ENCODE results near the gene NKAPL. TPM values are rescaled to one million over a fixed set of nuclear protein-coding genes. Genes with fewer than 3 reads are reported as not detected.

Gene NKAPL
- total and polyA plus RNA-seq, 2 of the 13 experiments (the other 11 are each of a cell fraction or from before 2014, with no cell fraction given) = not detected

DNA sequence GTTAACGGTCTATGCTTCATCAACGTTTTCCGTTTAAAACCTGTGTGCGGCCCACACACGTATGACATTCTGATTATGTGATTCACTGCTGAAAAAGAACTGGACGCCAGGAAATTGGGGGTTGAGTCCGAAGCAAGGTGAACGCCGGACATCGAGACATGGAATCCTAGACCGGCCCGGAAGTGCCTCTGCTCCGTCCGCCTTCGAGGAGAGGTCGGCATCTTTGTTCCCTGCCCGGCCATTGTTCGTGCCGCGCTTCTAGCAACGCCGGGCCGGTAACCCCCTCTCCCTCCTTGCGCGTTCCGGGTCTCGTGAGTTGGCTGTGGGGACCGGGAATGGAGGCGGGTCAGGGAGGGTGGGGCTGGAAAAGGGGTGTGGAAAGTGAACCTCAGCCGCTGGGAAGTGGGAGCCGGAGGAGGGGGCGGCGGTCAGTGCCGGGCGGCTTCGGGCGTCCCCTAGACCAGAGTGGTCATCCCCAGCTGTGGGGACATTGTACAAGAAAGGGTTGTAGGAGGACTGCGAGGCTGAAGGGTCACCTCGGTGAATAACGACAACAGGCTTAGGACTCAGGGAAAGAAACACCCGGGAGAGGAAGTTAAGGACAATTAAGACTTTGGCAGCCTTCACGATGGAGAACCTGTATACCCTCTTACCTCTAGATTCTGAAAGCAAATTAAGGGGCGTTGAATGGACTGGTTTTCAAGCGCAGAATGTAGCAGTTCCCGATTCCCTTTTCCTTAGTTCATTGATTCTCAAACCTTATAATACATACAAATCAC is 33.9 kb upstream of the NKAPL start, which contains the start of gene ZSCAN9 (continued):
- TF ChIP-seq, protein P1, sequence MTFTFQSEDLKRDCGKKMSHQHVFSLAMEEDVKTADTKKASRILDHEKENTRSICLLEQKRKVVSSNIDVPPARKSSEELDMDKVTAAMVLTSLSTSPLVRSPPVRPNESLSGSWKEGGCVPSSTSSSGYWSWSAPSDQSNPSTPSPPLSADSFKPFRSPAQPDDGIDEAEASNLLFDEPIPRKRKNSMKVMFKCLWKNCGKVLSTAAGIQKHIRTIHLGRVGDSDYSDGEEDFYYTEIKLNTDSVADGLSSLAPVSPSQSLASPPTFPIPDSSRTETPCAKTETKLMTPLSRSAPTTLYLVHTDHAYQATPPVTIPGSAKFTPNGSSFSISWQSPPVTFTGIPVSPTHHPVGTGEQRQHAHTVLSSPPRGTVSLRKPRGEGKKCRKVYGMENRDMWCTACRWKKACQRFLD (CRISPR knock-in tag; IDR thresholded peaks at IDR 0.05; ENCODE audit: borderline replicate concordance) = 0 out of 2 replicates have a peak, but pooled peaks have one; percentile 75
- TF ChIP-seq TAF15 (IDR thresholded peaks at IDR 0.05; ENCODE audit: low read depth, low read length, poor library complexity, severe bottlenecking) (peak; percentile 63), SYNCRIP (IDR thresholded peaks at IDR 0.05; ENCODE audit: insufficient read depth, low read depth, low read length) (no peak), NFYC (CRISPR knock-in tag; IDR thresholded peaks at IDR 0.05) (0 out of 2 replicates have a peak, but pooled peaks have one; percentile 19), KAT7 (CRISPR knock-in tag; IDR thresholded peaks at IDR 0.05; ENCODE audit: borderline replicate concordance) (peak; percentile 98), NFKBIZ (CRISPR knock-in tag; IDR thresholded peaks at IDR 0.05) (peak; percentile 92), JUND (CRISPR knock-in tag; IDR thresholded peaks at IDR 0.05) (peak; percentile 49; the same call in 1 of the 2 replicates), ZNF230 (CRISPR knock-in tag; IDR thresholded peaks at IDR 0.05) (peak; percentile 90), PPARG (CRISPR knock-in tag; conservative IDR thresholded peaks at IDR 0.05) (0 out of 2 replicates have a peak, but pooled peaks have one; percentile 20), CBX5 (CRISPR knock-in tag; IDR thresholded peaks at IDR 0.05; ENCODE audit: borderline replicate concordance) (peak; percentile 95), ZNF550 (CRISPR knock-in tag; IDR thresholded peaks at IDR 0.05; ENCODE audit: borderline replicate concordance) (no peak), NPAS2 (CRISPR knock-in tag; IDR thresholded peaks at IDR 0.05; ENCODE audit: borderline replicate concordance) (no peak)
- TF ChIP-seq, protein P2, sequence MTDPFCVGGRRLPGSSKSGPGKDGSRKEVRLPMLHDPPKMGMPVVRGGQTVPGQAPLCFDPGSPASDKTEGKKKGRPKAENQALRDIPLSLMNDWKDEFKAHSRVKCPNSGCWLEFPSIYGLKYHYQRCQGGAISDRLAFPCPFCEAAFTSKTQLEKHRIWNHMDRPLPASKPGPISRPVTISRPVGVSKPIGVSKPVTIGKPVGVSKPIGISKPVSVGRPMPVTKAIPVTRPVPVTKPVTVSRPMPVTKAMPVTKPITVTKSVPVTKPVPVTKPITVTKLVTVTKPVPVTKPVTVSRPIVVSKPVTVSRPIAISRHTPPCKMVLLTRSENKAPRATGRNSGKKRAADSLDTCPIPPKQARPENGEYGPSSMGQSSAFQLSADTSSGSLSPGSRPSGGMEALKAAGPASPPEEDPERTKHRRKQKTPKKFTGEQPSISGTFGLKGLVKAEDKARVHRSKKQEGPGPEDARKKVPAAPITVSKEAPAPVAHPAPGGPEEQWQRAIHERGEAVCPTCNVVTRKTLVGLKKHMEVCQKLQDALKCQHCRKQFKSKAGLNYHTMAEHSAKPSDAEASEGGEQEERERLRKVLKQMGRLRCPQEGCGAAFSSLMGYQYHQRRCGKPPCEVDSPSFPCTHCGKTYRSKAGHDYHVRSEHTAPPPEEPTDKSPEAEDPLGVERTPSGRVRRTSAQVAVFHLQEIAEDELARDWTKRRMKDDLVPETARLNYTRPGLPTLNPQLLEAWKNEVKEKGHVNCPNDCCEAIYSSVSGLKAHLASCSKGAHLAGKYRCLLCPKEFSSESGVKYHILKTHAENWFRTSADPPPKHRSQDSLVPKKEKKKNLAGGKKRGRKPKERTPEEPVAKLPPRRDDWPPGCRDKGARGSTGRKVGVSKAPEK (CRISPR knock-in tag; IDR thresholded peaks at IDR 0.05; ENCODE audit: borderline replicate concordance) = no peak
- TF ChIP-seq, protein P3, sequence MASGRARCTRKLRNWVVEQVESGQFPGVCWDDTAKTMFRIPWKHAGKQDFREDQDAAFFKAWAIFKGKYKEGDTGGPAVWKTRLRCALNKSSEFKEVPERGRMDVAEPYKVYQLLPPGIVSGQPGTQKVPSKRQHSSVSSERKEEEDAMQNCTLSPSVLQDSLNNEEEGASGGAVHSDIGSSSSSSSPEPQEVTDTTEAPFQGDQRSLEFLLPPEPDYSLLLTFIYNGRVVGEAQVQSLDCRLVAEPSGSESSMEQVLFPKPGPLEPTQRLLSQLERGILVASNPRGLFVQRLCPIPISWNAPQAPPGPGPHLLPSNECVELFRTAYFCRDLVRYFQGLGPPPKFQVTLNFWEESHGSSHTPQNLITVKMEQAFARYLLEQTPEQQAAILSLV (CRISPR knock-in tag; IDR thresholded peaks at IDR 0.05; ENCODE audit: borderline replicate concordance) = peak; percentile 67; the same call in 1 of the 2 replicates
- TF ChIP-seq, protein P4, sequence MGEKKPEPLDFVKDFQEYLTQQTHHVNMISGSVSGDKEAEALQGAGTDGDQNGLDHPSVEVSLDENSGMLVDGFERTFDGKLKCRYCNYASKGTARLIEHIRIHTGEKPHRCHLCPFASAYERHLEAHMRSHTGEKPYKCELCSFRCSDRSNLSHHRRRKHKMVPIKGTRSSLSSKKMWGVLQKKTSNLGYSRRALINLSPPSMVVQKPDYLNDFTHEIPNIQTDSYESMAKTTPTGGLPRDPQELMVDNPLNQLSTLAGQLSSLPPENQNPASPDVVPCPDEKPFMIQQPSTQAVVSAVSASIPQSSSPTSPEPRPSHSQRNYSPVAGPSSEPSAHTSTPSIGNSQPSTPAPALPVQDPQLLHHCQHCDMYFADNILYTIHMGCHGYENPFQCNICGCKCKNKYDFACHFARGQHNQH (CRISPR knock-in tag; IDR thresholded peaks at IDR 0.05) = peak; percentile 99
- TF ChIP-seq, protein P5, sequence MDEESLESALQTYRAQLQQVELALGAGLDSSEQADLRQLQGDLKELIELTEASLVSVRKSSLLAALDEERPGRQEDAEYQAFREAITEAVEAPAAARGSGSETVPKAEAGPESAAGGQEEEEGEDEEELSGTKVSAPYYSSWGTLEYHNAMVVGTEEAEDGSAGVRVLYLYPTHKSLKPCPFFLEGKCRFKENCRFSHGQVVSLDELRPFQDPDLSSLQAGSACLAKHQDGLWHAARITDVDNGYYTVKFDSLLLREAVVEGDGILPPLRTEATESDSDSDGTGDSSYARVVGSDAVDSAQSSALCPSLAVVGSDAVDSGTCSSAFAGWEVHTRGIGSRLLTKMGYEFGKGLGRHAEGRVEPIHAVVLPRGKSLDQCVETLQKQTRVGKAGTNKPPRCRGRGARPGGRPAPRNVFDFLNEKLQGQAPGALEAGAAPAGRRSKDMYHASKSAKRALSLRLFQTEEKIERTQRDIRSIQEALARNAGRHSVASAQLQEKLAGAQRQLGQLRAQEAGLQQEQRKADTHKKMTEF (CRISPR knock-in tag; IDR thresholded peaks at IDR 0.05) = peak; percentile 89
- TF ChIP-seq, protein P6, sequence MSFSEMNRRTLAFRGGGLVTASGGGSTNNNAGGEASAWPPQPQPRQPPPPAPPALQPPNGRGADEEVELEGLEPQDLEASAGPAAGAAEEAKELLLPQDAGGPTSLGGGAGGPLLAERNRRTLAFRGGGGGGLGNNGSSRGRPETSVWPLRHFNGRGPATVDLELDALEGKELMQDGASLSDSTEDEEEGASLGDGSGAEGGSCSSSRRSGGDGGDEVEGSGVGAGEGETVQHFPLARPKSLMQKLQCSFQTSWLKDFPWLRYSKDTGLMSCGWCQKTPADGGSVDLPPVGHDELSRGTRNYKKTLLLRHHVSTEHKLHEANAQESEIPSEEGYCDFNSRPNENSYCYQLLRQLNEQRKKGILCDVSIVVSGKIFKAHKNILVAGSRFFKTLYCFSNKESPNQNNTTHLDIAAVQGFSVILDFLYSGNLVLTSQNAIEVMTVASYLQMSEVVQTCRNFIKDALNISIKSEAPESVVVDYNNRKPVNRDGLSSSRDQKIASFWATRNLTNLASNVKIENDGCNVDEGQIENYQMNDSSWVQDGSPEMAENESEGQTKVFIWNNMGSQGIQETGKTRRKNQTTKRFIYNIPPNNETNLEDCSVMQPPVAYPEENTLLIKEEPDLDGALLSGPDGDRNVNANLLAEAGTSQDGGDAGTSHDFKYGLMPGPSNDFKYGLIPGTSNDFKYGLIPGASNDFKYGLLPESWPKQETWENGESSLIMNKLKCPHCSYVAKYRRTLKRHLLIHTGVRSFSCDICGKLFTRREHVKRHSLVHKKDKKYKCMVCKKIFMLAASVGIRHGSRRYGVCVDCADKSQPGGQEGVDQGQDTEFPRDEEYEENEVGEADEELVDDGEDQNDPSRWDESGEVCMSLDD (CRISPR knock-in tag; IDR thresholded peaks at IDR 0.05; ENCODE audit: borderline replicate concordance) = peak; percentile 12; the same call in 1 of the 2 replicates

Data from HepG2 (cell line).